Activated CD8-positive, alpha-beta memory T cell treated with anti-CD3 and anti-CD28 coated beads for 36 hours (primary cell): Measurements from ENCODE around the gene PISD. TPM values are rescaled to one million over a fixed set of nuclear protein-coding genes. Genes with fewer than 3 reads are reported as not detected.

Source experiments
- CTCF ChIA-PET: fragments of 350-600 bp; sonication (Branson Sonifier 250); formaldehyde crosslinking; loops from one replicate; lab custom pipeline; 2021; ENCODE audit warnings: antibody characterized with exemption; lab: Charles Lee
- POLR2A ChIA-PET: fragments of 350-600 bp; sonication (Branson Sonifier 250); formaldehyde crosslinking; loops from one replicate; lab custom pipeline; 2021; ENCODE audit warnings: antibody characterized with exemption; lab: Charles Lee
- total RNA-seq, 2 experiments: library from RNA; stranded (reverse); gene quantifications; one replicate each; pipeline ENCODE4 v1.2.3, GENCODE V29; 2021

PISD gene
- total RNA-seq, 2 experiments from 2014 or later: 53.1 to 53.9 TPM

DNA sequence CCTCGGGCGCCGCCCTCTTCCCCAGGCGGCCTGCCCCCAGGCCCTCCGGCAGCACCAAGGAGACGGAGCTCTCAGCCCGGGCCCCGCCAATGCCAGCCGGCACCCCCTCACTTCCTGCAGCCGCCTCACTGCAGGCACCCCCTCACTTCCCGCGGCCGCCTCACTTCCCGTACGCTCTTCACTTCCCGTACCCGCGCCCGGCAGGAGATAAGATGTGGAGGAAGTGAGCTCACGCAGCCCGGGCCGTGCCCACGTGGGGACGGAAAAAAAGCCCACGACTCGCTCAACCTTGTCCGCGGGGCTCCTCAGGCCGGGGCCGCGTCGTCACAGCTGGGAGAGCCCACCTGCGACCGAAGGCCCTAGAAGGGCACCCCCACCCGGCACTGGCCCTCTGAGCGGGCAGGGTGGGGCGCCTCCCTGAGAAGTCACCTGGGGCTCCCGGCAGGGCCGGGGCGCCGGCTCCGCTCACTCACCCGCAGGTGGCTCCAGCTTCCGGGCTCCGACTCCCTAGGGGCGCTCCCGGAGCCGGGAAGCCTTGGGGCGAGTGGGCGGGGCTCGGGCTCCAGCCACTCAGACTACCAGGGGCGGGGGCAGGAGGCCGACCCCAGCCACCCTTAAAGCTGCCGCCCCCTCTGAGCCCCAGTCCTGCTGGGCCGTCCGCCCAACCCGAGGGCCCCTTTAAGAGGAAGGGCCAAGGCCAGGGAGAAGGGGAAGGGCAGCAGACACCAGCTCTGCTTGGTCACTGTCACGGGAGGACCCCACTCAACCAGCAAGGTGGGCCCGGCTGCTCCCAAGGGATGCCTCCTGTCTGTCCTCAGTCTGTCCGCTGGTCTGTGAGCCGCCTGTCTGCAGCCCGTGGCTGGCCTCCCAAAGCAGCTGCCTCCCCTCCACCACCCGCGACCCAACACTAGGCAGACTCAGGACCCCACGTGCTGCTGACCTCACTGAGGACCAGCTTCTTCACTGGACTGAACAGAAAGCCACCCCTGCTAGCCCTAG is 31.4 kb downstream of the PISD start:
- ChIA-PET POLR2A (interaction anchor here (0.5 to 1.7 kb wide), 6 partner anchors 11 to 576 kb away, joined by 3 to 9 read pairs (median 6); partner anchors contain the start of genes EIF4ENIF1 and PATZ1), CTCF (interaction anchor here (0.6 to 1.9 kb wide), 9 partner anchors 8 to 258 kb away, joined by 3 to 5 read pairs (median 4); no protein-coding TSS in a partner anchor)

GRCh38 chr22:31629741-31630184 is 32.3 kb downstream of the PISD start:
- ChIA-PET CTCF (interaction anchor here (0.6 to 1.9 kb wide), 8 partner anchors 9 to 257 kb away, joined by 3 to 5 read pairs (median 4); no protein-coding TSS in a partner anchor), POLR2A (interaction anchor here (1.3 kb wide), 2 partner anchors 13 to 283 kb away, joined by 9 read pairs; partner anchors contain the start of gene PATZ1)

DNA sequence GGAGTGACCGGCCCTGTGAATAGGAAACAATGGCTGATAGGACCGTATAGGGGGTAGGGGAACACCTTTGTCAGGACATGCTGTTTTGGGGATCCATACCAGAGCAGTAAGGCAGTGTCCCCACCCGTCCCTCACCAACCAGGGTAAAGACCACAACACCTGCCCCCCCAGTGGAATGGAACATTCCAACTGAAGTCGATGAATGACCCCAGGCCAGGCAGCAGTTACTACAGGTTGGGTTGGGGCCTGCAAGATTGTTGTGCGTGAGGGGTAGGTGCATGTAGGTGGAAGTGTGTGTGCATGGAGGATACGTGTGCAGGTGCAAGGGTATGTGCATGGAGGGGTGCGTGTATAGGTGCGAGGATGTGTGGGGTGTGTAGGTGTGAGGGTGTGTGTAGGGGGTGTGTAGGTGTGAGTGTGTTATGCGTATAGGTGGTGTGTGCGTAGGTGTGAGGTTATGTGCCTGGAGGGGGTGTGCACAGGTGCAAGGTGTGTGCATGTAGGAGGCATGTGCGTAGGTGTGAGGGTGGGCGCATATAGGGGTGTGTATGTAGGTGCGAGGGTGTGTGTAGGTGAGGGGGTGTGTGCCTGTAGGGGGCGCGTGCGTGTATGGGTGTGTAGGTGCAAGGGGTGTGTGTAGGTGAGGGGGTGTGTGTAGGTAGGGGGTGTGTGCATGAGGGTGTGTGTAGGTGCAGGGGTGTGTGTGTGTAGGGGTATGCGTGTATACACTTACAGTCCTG is 32.9 kb downstream of the PISD start:
- CTCF ChIA-PET: interaction anchor here (0.9 to 1.5 kb wide), 3 partner anchors 12 to 74 kb away, joined by 3 to 5 read pairs (median 4); no protein-coding TSS in a partner anchor
- POLR2A ChIA-PET: no interaction called here

DNA sequence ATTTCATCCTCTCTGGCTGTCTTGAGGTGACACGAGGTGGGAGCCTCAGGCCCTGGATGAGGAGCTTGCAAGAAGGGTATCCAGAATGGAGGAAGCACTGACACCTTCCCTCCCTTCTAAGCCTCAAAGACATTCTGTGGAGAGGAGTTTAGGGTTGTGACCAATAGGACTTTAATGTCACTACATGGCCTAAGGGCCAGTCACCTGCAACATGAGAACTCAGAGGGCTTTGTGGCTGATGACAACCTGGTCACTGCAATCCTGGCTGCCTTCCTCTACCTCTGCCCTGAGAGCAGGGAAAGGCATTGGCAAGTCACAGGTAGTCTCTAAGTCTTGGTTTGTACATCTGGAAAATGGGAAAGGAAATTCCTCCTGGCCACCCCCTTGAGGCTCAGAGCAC is 33.7 kb downstream of the PISD start:
- CTCF ChIA-PET: no interaction called here
- POLR2A ChIA-PET: no interaction called here

DNA sequence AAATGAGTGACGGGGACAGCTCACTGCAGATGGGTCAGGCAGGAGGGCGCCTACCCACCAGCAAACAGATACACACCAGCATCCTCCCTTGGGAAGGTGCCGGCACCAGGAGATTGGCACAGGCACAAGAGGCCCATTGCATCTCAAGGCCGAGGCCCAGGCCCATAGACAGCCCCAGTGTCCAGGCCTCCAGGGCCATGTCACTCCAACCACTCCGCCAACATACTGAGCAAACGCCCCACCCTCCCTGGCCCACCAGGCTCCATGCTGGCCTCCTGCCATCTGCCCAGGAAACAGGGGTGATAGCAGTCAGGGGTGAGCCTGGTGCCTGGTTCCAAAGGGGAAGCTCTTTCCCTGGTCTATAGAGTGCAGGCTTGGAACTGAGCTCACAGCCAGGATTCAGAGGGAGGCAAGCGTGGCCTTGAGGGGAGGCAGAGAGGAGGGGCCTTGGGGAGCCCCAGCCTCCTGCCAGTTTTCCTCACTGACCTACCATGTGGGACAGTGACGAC is 34.7 kb downstream of the PISD start:
- POLR2A ChIA-PET: interaction anchor here (0.5 kb wide), 1 partner anchor 74 kb away, joined by 3 read pairs; no protein-coding TSS in a partner anchor
- CTCF ChIA-PET: no interaction called here

DNA sequence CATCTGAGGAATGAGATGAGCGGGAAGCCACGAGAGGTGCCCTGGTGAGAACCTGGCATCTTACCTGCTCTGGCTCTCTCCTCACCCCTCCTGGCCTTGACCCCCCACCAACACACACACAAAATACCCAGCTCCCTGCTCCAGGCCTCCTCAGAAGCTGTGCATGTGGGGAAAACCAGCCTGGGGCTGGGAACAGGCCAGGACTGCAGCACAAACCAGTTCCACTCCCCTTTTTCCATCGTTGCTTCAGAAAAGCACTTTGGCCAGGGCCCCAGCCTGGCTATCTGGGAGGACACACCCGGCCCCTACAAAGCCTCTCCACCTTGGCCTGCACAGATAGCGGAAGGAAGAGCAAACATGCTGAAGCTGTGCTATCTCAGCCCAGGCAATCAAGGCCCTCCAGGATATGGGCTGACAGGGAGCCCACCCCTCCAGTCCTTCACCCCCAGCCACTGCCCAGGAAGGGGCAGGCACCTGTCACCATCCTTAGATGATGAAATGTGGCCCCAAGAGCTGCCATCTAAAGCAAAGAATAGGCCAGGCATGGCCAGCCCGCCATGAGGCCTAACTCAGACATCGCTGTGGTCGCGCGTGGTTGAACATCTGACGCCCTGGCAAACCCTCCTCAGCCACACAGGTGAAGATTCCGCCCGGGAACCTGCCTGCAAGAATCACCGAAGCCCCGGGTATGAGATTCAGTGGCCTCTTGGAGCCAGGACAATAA is 35.4 kb downstream of the PISD start:
- CTCF ChIA-PET: no interaction called here
- POLR2A ChIA-PET: no interaction called here

DNA sequence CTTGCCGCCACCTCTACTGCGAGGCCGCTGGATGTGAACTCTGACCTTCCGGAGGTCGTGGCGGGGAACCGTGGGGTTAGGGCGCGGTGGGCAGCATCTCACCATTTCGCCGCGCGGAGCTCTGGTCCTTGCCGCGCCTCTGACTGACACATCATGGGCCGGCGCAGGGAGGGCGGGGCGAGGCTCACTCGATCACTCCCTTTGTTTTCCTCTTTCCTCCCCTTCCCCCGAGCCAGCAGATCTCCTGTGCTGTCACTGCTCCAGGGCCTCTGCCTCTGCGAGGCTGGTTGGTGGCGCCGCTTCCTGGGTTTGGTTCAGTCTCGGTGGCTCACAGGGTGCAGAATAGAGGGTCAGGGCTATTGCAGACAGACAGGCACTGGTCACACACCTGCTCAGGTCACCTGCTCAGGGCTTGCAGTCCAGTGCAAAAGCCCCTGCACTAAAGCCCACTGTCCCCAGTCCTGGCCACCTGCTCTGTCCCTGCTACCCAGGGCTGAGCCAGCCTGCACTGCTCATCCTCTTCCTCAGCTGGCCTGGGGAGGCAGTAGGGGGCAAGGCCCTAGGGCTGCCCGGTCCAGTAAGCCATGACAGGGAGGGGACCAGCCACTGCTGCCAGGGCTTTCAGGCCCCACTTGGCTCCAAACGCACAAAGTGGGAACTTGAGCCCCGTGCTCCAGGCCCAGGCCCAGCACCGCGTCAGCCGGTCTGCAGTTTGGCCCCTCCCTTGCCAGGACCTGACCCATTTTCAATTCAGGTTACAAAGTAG is 36.2 kb downstream of the PISD start:
- CTCF ChIA-PET: interaction anchor here (0.6 kb wide), 1 partner anchor 126 kb away, joined by 4 read pairs; no protein-coding TSS in a partner anchor

GRCh38 chr22:31625257-31625640 is 36.8 kb downstream of the PISD start:
- CTCF ChIA-PET: interaction anchor here (0.6 kb wide), 1 partner anchor 126 kb away, joined by 4 read pairs; no protein-coding TSS in a partner anchor
- POLR2A ChIA-PET: no interaction called here

More for the DNA sequence above, 36.2 kb downstream of the PISD start:
- POLR2A ChIA-PET: interaction anchor here (0.6 kb wide), 1 partner anchor 67 kb away, joined by 3 read pairs; no protein-coding TSS in a partner anchor

GRCh38 chr22:31623592-31624304 is 38.3 kb downstream of the PISD start:
- POLR2A ChIA-PET: interaction anchor here (0.7 to 1.5 kb wide), 3 partner anchors 10 to 54 kb away, joined by 3 read pairs; no protein-coding TSS in a partner anchor
- CTCF ChIA-PET: interaction anchor here (1.2 to 1.9 kb wide), 2 partner anchors 11 to 40 kb away, joined by 3 to 5 read pairs; no protein-coding TSS in a partner anchor

- ChIA-PET CTCF (interaction anchor here (1.3 to 1.9 kb wide), 2 partner anchors 11 to 61 kb away, joined by 3 to 5 read pairs; no protein-coding TSS in a partner anchor), POLR2A (interaction anchor here (1.5 kb wide), 1 partner anchor 38 kb away, joined by 3 read pairs; no protein-coding TSS in a partner anchor)
Observed at GRCh38 chr22:31622980-31623379, 39.0 kb downstream of the PISD start.

DNA sequence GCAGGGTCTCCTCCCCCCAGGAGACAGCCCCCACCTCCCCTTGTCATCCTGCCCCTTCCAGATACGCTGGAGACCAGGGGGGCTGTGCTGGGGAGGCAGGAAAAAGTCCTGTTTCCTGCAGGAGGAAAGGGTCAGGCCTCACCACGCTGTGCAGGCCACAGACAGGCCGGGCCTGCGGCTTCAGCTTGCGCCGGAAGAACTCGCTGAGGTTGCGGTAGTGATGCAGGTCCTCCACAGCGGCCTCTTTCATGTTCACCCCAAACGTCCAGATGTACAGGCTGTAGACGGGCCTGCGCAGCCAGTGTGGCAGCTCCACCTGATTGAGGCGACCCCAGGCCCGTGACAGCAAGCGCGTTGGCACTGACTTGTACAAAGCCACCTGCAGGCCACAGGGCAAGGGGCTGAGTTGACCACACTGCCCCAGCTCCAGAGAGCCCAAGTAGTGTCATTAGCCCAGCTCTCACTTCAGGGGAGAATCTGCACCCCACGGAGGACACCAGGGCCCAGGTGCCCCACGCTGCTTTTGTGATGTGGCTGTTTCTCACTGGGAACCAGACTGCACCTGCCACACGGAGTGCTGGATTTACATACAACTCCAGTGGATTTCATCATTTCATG is 40.4 kb downstream of the PISD start:
- ChIA-PET CTCF (no interaction called here), POLR2A (no interaction called here)

DNA sequence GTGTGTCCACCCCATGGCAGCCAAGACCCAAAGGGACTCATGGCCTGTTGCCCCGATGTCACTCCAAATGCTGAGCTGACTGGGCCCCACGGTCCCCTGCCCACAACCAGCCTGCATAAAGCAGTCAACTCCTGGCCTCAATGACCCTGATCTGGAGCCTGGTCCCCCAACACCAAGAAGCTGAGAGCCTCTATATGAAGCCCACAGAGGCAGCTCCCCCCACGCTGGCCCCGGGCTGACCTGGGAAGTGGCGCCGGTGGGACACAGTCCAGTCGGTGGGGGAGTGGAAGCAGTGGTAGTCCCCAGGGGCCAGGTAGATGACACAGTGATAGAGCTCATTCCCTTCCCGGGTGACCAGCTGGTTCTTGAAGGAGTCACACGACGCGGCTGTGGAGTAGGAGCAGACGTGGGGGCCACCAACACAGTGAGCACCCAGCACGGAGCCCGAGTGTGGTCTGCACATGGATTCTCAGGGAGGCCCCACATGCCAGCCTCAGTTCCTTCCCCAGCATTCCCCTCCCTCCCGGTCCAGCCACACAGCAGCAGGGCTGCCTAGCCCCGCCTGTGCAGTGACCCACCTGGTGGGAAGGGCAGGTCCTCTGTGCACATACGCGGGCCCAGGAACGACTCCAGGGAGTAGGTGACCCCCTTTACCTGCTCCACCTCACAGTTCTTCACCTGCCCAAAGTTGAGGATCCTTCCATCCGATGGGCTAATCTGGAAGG is 41.1 kb downstream of the PISD start:
- CTCF ChIA-PET: interaction anchor here (0.6 to 1.7 kb wide), 3 partner anchors 10 to 132 kb away, joined by 3 to 5 read pairs (median 3); no protein-coding TSS in a partner anchor
- POLR2A ChIA-PET: no interaction called here

DNA sequence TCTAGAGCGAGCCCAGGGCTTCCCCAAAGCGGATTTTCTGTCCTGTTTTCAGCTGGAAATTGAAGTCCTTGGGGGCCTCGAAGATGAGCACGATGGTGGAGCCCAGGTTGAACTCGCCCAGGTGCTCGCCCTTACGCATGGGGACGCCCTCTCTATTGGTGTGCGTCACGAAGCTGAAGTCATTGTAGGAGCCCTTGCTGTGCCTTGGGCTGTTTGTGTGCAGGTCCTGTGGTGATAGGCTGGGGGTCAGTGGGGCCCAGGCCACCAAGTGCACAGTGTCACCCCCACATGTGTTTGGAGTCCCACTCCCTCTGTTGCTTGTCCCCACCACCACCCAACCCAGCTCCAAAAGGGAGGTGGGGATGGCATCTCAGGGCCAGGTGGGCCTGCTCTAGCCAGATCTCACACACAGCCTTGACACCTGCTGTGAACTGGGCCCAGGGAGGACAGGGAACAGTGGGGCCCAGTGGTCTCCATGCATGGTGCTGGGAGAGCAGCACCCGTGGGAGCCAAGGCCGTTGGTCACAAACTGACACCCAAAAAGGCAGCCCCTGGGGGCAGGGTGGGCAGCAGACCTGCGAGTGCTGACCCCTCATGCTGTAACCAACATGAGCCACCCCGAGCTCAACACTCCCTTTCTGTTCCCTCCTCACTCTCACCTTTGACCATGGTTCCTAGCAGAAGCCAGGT is 42.3 kb downstream of the PISD start:
- ChIA-PET CTCF (interaction anchor here (1.1 to 1.7 kb wide), 2 partner anchors 11 to 131 kb away, joined by 3 to 5 read pairs; no protein-coding TSS in a partner anchor), POLR2A (interaction anchor here (0.6 to 1.0 kb wide), 2 partner anchors 11 to 67 kb away, joined by 3 read pairs; no protein-coding TSS in a partner anchor)

- ChIA-PET POLR2A (no interaction called here), CTCF (no interaction called here)
Observed at GRCh38 chr22:31618471-31619176, 43.4 kb downstream of the PISD start.
